Loucy (cell line): ENCODE results near the gene CTBP2.

ENCODE experiments used
- H2AFZ ChIP-seq: fragments of 200-600 bp; sonication (generic); 2 replicates; pipeline ENCODE4 v1.6.0; 2016; ENCODE audit warnings: antibody characterized with exemption, mild to moderate bottlenecking, low read length, moderate library complexity
- H3F3A ChIP-seq: fragments of 200-600 bp; 2 replicates; pipeline ENCODE4 v1.6.0; 2016; ENCODE audit warnings: antibody characterized with exemption, low read depth, mild to moderate bottlenecking
- H3K27me3 ChIP-seq: fragments of 200-600 bp; sonication (generic); 2 replicates; pipeline ENCODE4 v1.6.1; 2014; ENCODE audit warnings: low read length, mild to moderate bottlenecking; ENCODE audit not compliant: insufficient read depth, poor library complexity, severe bottlenecking
- H3K36me3 ChIP-seq: fragments of 200-600 bp; sonication (generic); 2 replicates; pipeline ENCODE4 v1.6.1; 2016; ENCODE audit warnings: low read length; ENCODE audit not compliant: insufficient read depth
- H3K4me1 ChIP-seq: fragments of 200-600 bp; sonication (generic); 2 replicates; pipeline ENCODE4 v1.5.1; 2014; ENCODE audit warnings: low read length, mild to moderate bottlenecking; ENCODE audit not compliant: insufficient read depth, poor library complexity, severe bottlenecking
- H3K4me2 ChIP-seq: fragments of 200-600 bp; sonication (generic); 2 replicates; pipeline ENCODE4 v1.6.0; 2014; ENCODE audit warnings: antibody characterized with exemption, low read length, low read depth, mild to moderate bottlenecking; ENCODE audit not compliant: poor library complexity, severe bottlenecking
- H3K4me3 ChIP-seq: fragments of 200-600 bp; sonication (generic); 2 replicates; pipeline ENCODE4 v1.5.1; 2014; ENCODE audit warnings: low read length, mild to moderate bottlenecking, mixed read lengths; ENCODE audit not compliant: poor library complexity, severe bottlenecking
- H3K79me2 ChIP-seq: fragments of 200-600 bp; sonication (generic); 2 replicates; pipeline ENCODE4 v1.6.1; 2014; ENCODE audit warnings: low read length; ENCODE audit not compliant: insufficient read depth
- H3K9ac ChIP-seq: fragments of 200-600 bp; sonication (generic); 2 replicates; pipeline ENCODE4 v1.6.0; 2014; ENCODE audit warnings: mild to moderate bottlenecking, low read depth, low read length, moderate library complexity; ENCODE audit not compliant: poor library complexity, severe bottlenecking
- H3K9me2 ChIP-seq: fragments of 200-600 bp; sonication (generic); replicated peaks from 2 replicates; pipeline ENCODE4 v1.6.1; 2016; ENCODE audit warnings: low read depth, low read length, mixed read lengths
- H3K9me3 ChIP-seq: fragments of 200-600 bp; sonication (generic); 2 replicates; pipeline ENCODE4 v1.6.1; 2014; ENCODE audit warnings: mild to moderate bottlenecking, antibody characterized with exemption, low read length, low read depth; ENCODE audit not compliant: insufficient read depth
- H4K20me1 ChIP-seq: fragments of 200-600 bp; sonication (generic); 2 replicates; pipeline ENCODE4 v1.6.0; 2014; ENCODE audit warnings: antibody characterized with exemption, low read length, mild to moderate bottlenecking; ENCODE audit not compliant: insufficient read depth, poor library complexity, severe bottlenecking
- EZH2phosphoT487 ChIP-seq: fragments of 200-600 bp; IDR thresholded peaks from 2 replicates; pipeline ENCODE4 v1.6.1; 2018; ENCODE audit warnings: antibody characterized with exemption, mild to moderate bottlenecking, moderate library complexity, borderline replicate concordance
- TF ChIP-seq, protein P1 (sequence below): fragments of 200-600 bp; sonication (generic); conservative IDR thresholded peaks from 2 replicates; pipeline ENCODE4 v1.5.1; 2014; ENCODE audit warnings: mild to moderate bottlenecking, antibody characterized with exemption, low read length

The CTBP2 gene

DNA sequence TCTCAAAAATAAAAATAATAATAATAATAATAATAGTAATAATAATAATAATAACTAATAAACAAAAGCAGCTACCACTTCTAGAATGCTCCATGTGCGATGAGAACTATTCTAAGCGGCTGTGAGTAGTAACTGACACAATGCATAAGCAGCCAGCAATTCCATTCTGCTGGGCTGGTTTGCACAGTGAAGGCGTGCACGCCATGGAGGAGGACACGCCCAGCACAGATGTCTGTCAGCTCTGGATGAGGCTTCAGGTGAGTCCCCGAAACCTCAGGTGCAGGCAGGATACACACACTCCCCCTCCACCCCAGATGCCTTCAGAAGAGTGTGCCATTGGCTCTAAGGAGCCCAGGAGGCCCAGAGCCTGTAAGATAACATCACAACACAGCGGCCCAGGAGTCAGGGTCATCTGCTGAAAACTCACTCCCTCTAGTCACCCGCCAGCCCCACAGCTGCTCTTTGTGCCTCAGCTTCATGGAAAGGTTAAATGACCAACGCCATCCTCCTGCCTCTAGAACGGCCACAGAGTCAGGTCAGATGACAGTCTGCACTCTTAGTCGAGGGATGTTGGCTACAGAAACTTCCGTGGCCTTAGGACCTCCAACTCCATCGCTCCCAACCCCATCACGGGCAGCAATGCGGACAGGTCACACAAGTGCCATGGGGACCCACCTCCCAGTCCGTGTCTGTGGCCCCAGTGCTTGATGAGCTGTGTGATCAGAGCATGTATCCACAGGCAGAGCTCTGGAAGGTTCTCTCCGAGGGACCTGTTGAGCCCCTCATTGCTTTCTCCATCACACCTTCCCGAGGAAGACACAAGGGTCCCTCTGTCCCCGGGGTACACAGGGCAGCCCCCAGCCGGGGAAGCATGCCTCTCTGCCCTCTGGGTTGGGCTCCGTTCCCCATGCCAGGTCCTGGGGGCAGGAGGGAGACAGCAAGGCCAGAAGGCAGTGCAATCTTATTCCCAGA, 103.9 kb downstream of the CTBP2 start:
- Histone ChIP-seq H3F3A (no peaks in the 10 kb centered on the region), H2AFZ (no peak overlapping the region), H3K79me2 (no peaks in the 10 kb centered on the region), H3K9ac (no peak overlapping the region), H3K9me2 (no peaks in the 10 kb centered on the region), H3K4me1 (peaks cover 4% of the 10 kb centered on the region), H3K4me2 (no peak overlapping the region), H4K20me1 (no peaks in the 10 kb centered on the region), H3K27me3 (no peaks in the 10 kb centered on the region), H3K9me3 (no peaks in the 10 kb centered on the region), H3K36me3 (no peaks in the 10 kb centered on the region), H3K4me3 (no peak overlapping the region)
- TF ChIP-seq EZH2phosphoT487: no peak
- TF ChIP-seq, protein P1, sequence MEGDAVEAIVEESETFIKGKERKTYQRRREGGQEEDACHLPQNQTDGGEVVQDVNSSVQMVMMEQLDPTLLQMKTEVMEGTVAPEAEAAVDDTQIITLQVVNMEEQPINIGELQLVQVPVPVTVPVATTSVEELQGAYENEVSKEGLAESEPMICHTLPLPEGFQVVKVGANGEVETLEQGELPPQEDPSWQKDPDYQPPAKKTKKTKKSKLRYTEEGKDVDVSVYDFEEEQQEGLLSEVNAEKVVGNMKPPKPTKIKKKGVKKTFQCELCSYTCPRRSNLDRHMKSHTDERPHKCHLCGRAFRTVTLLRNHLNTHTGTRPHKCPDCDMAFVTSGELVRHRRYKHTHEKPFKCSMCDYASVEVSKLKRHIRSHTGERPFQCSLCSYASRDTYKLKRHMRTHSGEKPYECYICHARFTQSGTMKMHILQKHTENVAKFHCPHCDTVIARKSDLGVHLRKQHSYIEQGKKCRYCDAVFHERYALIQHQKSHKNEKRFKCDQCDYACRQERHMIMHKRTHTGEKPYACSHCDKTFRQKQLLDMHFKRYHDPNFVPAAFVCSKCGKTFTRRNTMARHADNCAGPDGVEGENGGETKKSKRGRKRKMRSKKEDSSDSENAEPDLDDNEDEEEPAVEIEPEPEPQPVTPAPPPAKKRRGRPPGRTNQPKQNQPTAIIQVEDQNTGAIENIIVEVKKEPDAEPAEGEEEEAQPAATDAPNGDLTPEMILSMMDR: no peak

- Histone ChIP-seq H3K27me3 (no peaks in the 10 kb centered on the region), H3K4me3 (no peak overlapping the region), H3K79me2 (no peaks in the 10 kb centered on the region), H3K4me2 (no peak overlapping the region), H3K36me3 (no peaks in the 10 kb centered on the region), H3K9ac (no peak overlapping the region), H3K9me2 (no peaks in the 10 kb centered on the region), H3K9me3 (no peaks in the 10 kb centered on the region), H3K4me1 (peaks cover 4% of the 10 kb centered on the region), H2AFZ (no peak overlapping the region), H3F3A (no peaks in the 10 kb centered on the region), H4K20me1 (no peaks in the 10 kb centered on the region)
- TF ChIP-seq EZH2phosphoT487: no peak
- TF ChIP-seq, protein P1: no peak
Measured at GRCh38 chr10:125055446-125055845, 104.9 kb downstream of the CTBP2 start.

GRCh38 chr10:125054669-125055268, 105.6 kb downstream of the CTBP2 start:
- Histone ChIP-seq H3K79me2 (no peaks in the 10 kb centered on the region), H3K9ac (no peak overlapping the region), H3K9me3 (no peaks in the 10 kb centered on the region), H3K27me3 (no peaks in the 10 kb centered on the region), H3F3A (no peaks in the 10 kb centered on the region), H3K4me1 (peaks cover 4% of the 10 kb centered on the region), H3K4me3 (no peak overlapping the region), H2AFZ (no peak overlapping the region), H3K4me2 (no peak overlapping the region), H4K20me1 (no peaks in the 10 kb centered on the region), H3K36me3 (no peaks in the 10 kb centered on the region), H3K9me2 (no peaks in the 10 kb centered on the region)
- TF ChIP-seq EZH2phosphoT487: no peak
- TF ChIP-seq, protein P1: no peak
